ENCODE results near the gene PRPSAP1.

Gene PRPSAP1

DNA sequence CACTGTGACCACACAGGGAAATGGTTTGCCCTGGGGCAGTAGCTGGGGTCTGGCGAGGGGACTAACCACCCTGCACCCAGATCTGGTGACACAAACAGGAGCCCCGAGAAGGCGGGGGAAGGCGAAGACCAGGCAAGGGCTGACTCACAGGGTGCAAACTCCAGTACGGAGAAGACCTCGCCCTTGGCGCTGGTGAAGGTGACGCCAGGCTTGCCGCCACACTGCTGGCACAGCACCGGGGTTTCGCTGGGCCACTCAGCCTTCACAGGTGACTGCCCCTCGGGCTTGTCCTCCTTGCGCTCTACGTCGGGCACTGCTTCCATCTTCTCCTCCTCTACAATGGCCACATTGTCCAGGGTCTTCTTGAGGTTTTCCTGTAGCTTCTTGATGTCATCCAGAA lies 42.3 kb upstream of the PRPSAP1 start:
- Histone ChIP-seq H3K79me2 (ENCODE audit: low read length) (no peaks in the 10 kb centered on the region), H3K27ac (ENCODE audit: low read length) (no peak overlapping the region), H3K9me2 (replicated peaks; ENCODE audit: insufficient read depth, low read length) (no peaks in the 10 kb centered on the region), H3K4me1 (ENCODE audit: low read length) (no peaks in the 10 kb centered on the region), H3K9me3 (replicated peaks; ENCODE audit: insufficient read depth, low read length) (no peaks in the 10 kb centered on the region), H3K9ac (ENCODE audit: low read length) (no peak overlapping the region), H2AFZ (ENCODE audit: low read length) (no peak overlapping the region), H3K4me3 (ENCODE audit: low read length) (no peak overlapping the region), H4K20me1 (ENCODE audit: insufficient read depth, low read length) (no peaks in the 10 kb centered on the region), H3F3A (ENCODE audit: insufficient read depth, low read length) (no peaks in the 10 kb centered on the region), H3K4me2 (ENCODE audit: low read depth, low read length) (no peak overlapping the region), H3K27me3 (replicated peaks; ENCODE audit: insufficient read depth, low read length) (no peaks in the 10 kb centered on the region), H3K36me3 (replicated peaks; ENCODE audit: insufficient read depth, low read length) (no peaks in the 10 kb centered on the region; the same call in 1 of the 2 replicates)
- DNase-seq = no peak
- no peak for TF ChIP-seq EZH2 (optimal IDR thresholded peaks at IDR 0.05; ENCODE audit: low read depth, low read length)
- no peak for TF ChIP-seq EZH2phosphoT487 (IDR thresholded peaks at IDR 0.05; ENCODE audit: low read length)
- TF ChIP-seq, protein P1, sequence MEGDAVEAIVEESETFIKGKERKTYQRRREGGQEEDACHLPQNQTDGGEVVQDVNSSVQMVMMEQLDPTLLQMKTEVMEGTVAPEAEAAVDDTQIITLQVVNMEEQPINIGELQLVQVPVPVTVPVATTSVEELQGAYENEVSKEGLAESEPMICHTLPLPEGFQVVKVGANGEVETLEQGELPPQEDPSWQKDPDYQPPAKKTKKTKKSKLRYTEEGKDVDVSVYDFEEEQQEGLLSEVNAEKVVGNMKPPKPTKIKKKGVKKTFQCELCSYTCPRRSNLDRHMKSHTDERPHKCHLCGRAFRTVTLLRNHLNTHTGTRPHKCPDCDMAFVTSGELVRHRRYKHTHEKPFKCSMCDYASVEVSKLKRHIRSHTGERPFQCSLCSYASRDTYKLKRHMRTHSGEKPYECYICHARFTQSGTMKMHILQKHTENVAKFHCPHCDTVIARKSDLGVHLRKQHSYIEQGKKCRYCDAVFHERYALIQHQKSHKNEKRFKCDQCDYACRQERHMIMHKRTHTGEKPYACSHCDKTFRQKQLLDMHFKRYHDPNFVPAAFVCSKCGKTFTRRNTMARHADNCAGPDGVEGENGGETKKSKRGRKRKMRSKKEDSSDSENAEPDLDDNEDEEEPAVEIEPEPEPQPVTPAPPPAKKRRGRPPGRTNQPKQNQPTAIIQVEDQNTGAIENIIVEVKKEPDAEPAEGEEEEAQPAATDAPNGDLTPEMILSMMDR (IDR thresholded peaks at IDR 0.05; ENCODE audit: low read length) = no peak

DNA sequence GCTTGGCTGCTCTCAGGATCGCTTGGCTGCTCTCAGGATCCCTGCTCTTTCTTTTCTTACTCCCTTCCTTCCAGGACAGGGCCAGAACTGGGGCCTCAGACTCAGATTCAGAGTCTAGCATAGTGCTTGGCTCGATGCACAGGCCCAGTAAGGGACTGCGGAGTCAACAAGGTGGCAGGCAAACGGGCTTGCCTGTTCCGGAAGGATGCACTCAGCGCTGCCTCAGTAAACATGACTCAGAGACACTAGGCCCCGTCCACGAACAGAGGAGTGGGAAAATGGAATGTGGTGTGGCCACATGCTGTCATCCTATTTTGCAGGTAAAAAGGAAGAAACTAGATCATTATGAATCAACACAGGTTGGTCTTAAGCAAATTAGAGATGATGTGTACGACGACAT lies 40.5 kb upstream of the PRPSAP1 start:
- H3K4me3 ChIP-seq (ENCODE audit: low read length) = no peak overlapping the region
- H4K20me1 ChIP-seq (ENCODE audit: insufficient read depth, low read length) = no peaks in the 10 kb centered on the region
- no peaks in the 10 kb centered on the region for H3K79me2 ChIP-seq (ENCODE audit: low read length)
- no peaks in the 10 kb centered on the region for H3K9me2 ChIP-seq (replicated peaks; ENCODE audit: insufficient read depth, low read length)
- no peaks in the 10 kb centered on the region for H3K27me3 ChIP-seq (replicated peaks; ENCODE audit: insufficient read depth, low read length)
- H3K4me1 ChIP-seq (ENCODE audit: low read length) = no peaks in the 10 kb centered on the region
- no peaks in the 10 kb centered on the region; the same call in 1 of the 2 replicates for H3K36me3 ChIP-seq (replicated peaks; ENCODE audit: insufficient read depth, low read length)
- no peak overlapping the region for H3K4me2 ChIP-seq (ENCODE audit: low read depth, low read length)
- H3F3A ChIP-seq (ENCODE audit: insufficient read depth, low read length) = no peaks in the 10 kb centered on the region
- no peak overlapping the region for H3K9ac ChIP-seq (ENCODE audit: low read length)
- H3K27ac ChIP-seq (ENCODE audit: low read length) = no peak overlapping the region
- TF ChIP-seq EZH2 (optimal IDR thresholded peaks at IDR 0.05; ENCODE audit: low read depth, low read length) (no peak), EZH2phosphoT487 (IDR thresholded peaks at IDR 0.05; ENCODE audit: low read length) (no peak)
- TF ChIP-seq, protein P1 (IDR thresholded peaks at IDR 0.05; ENCODE audit: low read length) = no peak
- no peaks in the 10 kb centered on the region for H3K9me3 ChIP-seq (replicated peaks; ENCODE audit: insufficient read depth, low read length)
- DNase-seq = no peak
- H2AFZ ChIP-seq (ENCODE audit: low read length) = no peak overlapping the region

DNA sequence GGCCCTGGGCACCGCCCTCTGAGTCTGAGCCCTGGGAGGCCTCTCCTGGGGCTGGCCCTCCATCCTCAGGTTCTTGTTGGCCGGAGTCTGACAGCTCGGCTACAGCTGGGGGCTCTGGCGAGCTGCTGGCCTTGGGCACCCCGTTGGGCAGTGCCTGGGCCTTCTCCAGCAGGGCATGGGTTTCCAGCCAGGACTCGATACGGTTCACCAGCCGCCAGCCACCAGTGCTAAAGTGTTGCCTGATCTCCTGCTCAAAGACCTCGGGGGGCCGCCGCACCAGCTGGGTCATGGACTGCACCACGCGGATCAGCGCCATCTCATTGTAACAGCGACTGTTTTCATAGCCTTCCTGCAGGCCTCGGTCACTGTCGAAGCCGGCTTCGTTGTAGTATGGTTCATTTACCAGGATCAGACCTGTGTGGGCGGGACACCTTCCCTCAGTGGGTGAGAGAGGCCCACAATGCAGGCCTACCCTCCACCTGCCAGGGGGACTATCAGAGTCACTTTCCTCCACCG lies 37.5 kb upstream of the PRPSAP1 start:
- H3K4me2 ChIP-seq (ENCODE audit: low read depth, low read length) = no peak overlapping the region
- H2AFZ ChIP-seq (ENCODE audit: low read length) = no peak overlapping the region
- no peak for TF ChIP-seq EZH2 (optimal IDR thresholded peaks at IDR 0.05; ENCODE audit: low read depth, low read length)
- TF ChIP-seq, protein P1 (IDR thresholded peaks at IDR 0.05; ENCODE audit: low read length) = no peak
- TF ChIP-seq EZH2phosphoT487 (IDR thresholded peaks at IDR 0.05; ENCODE audit: low read length) = no peak
- H3K27me3 ChIP-seq (replicated peaks; ENCODE audit: insufficient read depth, low read length) = no peaks in the 10 kb centered on the region
- no peaks in the 10 kb centered on the region for H3K9me2 ChIP-seq (replicated peaks; ENCODE audit: insufficient read depth, low read length)
- H3K9me3 ChIP-seq (replicated peaks; ENCODE audit: insufficient read depth, low read length) = no peaks in the 10 kb centered on the region
- no peak overlapping the region for H3K9ac ChIP-seq (ENCODE audit: low read length)
- DNase-seq = no peak
- H3K36me3 ChIP-seq (replicated peaks; ENCODE audit: insufficient read depth, low read length) = no peaks in the 10 kb centered on the region; the same call in 1 of the 2 replicates
- H3K4me3 ChIP-seq (ENCODE audit: low read length) = no peak overlapping the region
- no peaks in the 10 kb centered on the region for H4K20me1 ChIP-seq (ENCODE audit: insufficient read depth, low read length)
- H3K79me2 ChIP-seq (ENCODE audit: low read length) = no peaks in the 10 kb centered on the region
- H3K27ac ChIP-seq (ENCODE audit: low read length) = no peak overlapping the region
- 0 out of 2 replicates have a peak, but pooled peaks cover 4% of the 10 kb centered on the region for H3F3A ChIP-seq (ENCODE audit: insufficient read depth, low read length)
- no peaks in the 10 kb centered on the region for H3K4me1 ChIP-seq (ENCODE audit: low read length)

All from MM.1S (cell line).